Nephron (organoid): ENCODE measurements around the gene PAQR3.

Experiments
- H3K27ac Mint-ChIP-seq, 3 experiments: 2 replicates each; pipeline ENCODE4 v1.8.0; 2020; ENCODE audit warnings: mixed read lengths in 3 of 3, mild to moderate bottlenecking in 2 of 3, moderate library complexity in 1 of 3
- H3K27me3 Mint-ChIP-seq: 2 replicates; pipeline ENCODE4 v1.8.0; 2021; ENCODE audit warnings: low read depth, mild to moderate bottlenecking, moderate library complexity, mixed read lengths
- H3K36me3 Mint-ChIP-seq: 2 replicates; pipeline ENCODE4 v1.8.0; 2020; ENCODE audit warnings: low read depth, mixed read lengths
- H3K4me1 Mint-ChIP-seq: 2 replicates; pipeline ENCODE4 v1.8.0; 2020; ENCODE audit warnings: mixed read lengths
- H3K4me3 Mint-ChIP-seq, 3 experiments: 2 replicates each; pipeline ENCODE4 v1.8.0; 2020; ENCODE audit warnings: mild to moderate bottlenecking in 3 of 3, mixed read lengths in 3 of 3, moderate library complexity in 2 of 3
- H3K9me3 Mint-ChIP-seq: 2 replicates; pipeline ENCODE4 v1.8.0; 2020; ENCODE audit warnings: mixed read lengths
- CTCF ChIP-seq, 3 experiments: fragments of 200-600 bp; sonication (generic); IDR thresholded peaks; one replicate each; pipeline ENCODE4 v1.5.0; 2021; ENCODE audit warnings: antibody characterized with exemption in 3 of 3; ENCODE audit not compliant: unreplicated experiment in 3 of 3

The PAQR3 gene

GRCh38 chr4:78904143-78904542, 35.1 kb downstream of the PAQR3 start:
- peaks cover 5% of the 10 kb centered on the region for H3K4me1 Mint-ChIP-seq
- no peak overlapping the region for H3K27ac Mint-ChIP-seq
- H3K4me3 Mint-ChIP-seq, result no peak overlapping the region
- no peak for TF ChIP-seq CTCF (IDR thresholded peaks at IDR 0.05; ENCODE audit: unreplicated experiment in 3 of 3)
- peaks cover 28% of the 10 kb centered on the region for H3K36me3 Mint-ChIP-seq
- H3K27me3 Mint-ChIP-seq, result no peaks in the 10 kb centered on the region
- H3K9me3 Mint-ChIP-seq, result no peaks in the 10 kb centered on the region

- Mint-ChIP-seq H3K4me3 (no peak overlapping the region), H3K9me3 (no peaks in the 10 kb centered on the region), H3K36me3 (peaks cover 29% of the 10 kb centered on the region), H3K4me1 (peaks cover 13% of the 10 kb centered on the region), H3K27ac (no peak overlapping the region), H3K27me3 (no peaks in the 10 kb centered on the region)
- no peak for TF ChIP-seq CTCF (IDR thresholded peaks at IDR 0.05; ENCODE audit: unreplicated experiment in 3 of 3)
These were observed 36.9 kb downstream of the PAQR3 start for GRCh38 chr4:78902298-78902697.

GRCh38 chr4:78901882-78902281, 37.4 kb downstream of the PAQR3 start:
- Mint-ChIP-seq H3K4me1 (peaks cover 13% of the 10 kb centered on the region), H3K4me3 (no peak overlapping the region), H3K9me3 (no peaks in the 10 kb centered on the region), H3K36me3 (peaks cover 28% of the 10 kb centered on the region), H3K27me3 (no peaks in the 10 kb centered on the region), H3K27ac (no peak overlapping the region)
- TF ChIP-seq CTCF (IDR thresholded peaks at IDR 0.05; ENCODE audit: unreplicated experiment in 3 of 3), result no peak

- Mint-ChIP-seq H3K9me3 (no peaks in the 10 kb centered on the region), H3K27me3 (no peaks in the 10 kb centered on the region), H3K36me3 (peaks cover 40% of the 10 kb centered on the region), H3K4me1 (peaks cover 13% of the 10 kb centered on the region), H3K4me3 (no peak overlapping the region), H3K27ac (no peak overlapping the region)
- no peak for TF ChIP-seq CTCF (IDR thresholded peaks at IDR 0.05; ENCODE audit: unreplicated experiment in 3 of 3)
These were observed 39.9 kb downstream of the PAQR3 start for GRCh38 chr4:78899302-78899701.

GRCh38 chr4:78889955-78890354, 49.3 kb downstream of the PAQR3 start:
- no peaks in the 10 kb centered on the region for H3K4me1 Mint-ChIP-seq
- TF ChIP-seq CTCF (IDR thresholded peaks at IDR 0.05; ENCODE audit: unreplicated experiment in 3 of 3), result no peak
- peaks cover 61% of the 10 kb centered on the region for H3K36me3 Mint-ChIP-seq
- H3K4me3 Mint-ChIP-seq, result no peak overlapping the region
- H3K27ac Mint-ChIP-seq, result no peak overlapping the region
- no peaks in the 10 kb centered on the region for H3K27me3 Mint-ChIP-seq
- no peaks in the 10 kb centered on the region for H3K9me3 Mint-ChIP-seq

GRCh38 chr4:78885598-78885997, 53.6 kb downstream of the PAQR3 start:
- no peaks in the 10 kb centered on the region for H3K4me1 Mint-ChIP-seq
- no peaks in the 10 kb centered on the region for H3K9me3 Mint-ChIP-seq
- TF ChIP-seq CTCF (IDR thresholded peaks at IDR 0.05; ENCODE audit: unreplicated experiment in 3 of 3), result no peak
- H3K27me3 Mint-ChIP-seq, result no peaks in the 10 kb centered on the region
- H3K36me3 Mint-ChIP-seq, result peaks cover 41% of the 10 kb centered on the region
- H3K4me3 Mint-ChIP-seq, result no peak overlapping the region
- H3K27ac Mint-ChIP-seq, result no peak overlapping the region
